Sigmoid colon (tissue), 4 donors: Measurements from ENCODE around the gene STARD9.
A peak's percentile ranks its signal among the peaks of the same experiment; 100 is the strongest.

Experiments used
- CTCF ChIP-seq, 4 experiments: fragments of 450-650 bp in 3 of 4; fragments of 200-600 bp in 1 of 4; IDR thresholded peaks; one replicate each; pipeline ENCODE4 v1.5.1; 2016 to 2019; ENCODE audit warnings: antibody characterized with exemption in 4 of 4, mild to moderate bottlenecking in 3 of 4, moderate library complexity in 2 of 4
- POLR2AphosphoS5 ChIP-seq, 4 donors: sonication (generic); formaldehyde crosslinking; IDR thresholded peaks; one replicate each; pipeline ENCODE4 v1.6.1; 2017; ENCODE audit warnings: antibody characterized with exemption in 4 of 4

GRCh38 chr15:42593143-42593542, 17.7 kb downstream of the STARD9 start:
- TF ChIP-seq POLR2AphosphoS5 (IDR thresholded peaks at IDR 0.05) = peak in 2 of 4 donors; percentile 18 to 24
- TF ChIP-seq CTCF (IDR thresholded peaks at IDR 0.05) = no peak
